Karpas-422 (cell line): ENCODE data around the gene CPN1. TPM values are rescaled to one million over a fixed set of nuclear protein-coding genes. Genes with fewer than 3 reads are reported as not detected.

ENCODE experiments used
- DNase-seq: peaks from one replicate; pipeline ENCODE4 v3.0.0-alpha.2; 2015
- H2AFZ ChIP-seq: fragments of 200-600 bp; sonication (generic); 2 replicates; pipeline ENCODE4 v1.6.1; 2014; ENCODE audit warnings: antibody characterized with exemption, low read length, mixed read lengths
- H3K27ac ChIP-seq: fragments of 200-600 bp; sonication (generic); 2 replicates; pipeline ENCODE4 v1.5.1; 2014; ENCODE audit warnings: mild to moderate bottlenecking, low read length, moderate library complexity
- H3K27me3 ChIP-seq: fragments of 200-600 bp; sonication (generic); 2 replicates; pipeline ENCODE4 v1.6.1; 2014; ENCODE audit warnings: low read length, mixed read lengths
- H3K36me3 ChIP-seq: fragments of 200-600 bp; sonication (generic); 2 replicates; pipeline ENCODE4 v1.6.1; 2014; ENCODE audit warnings: low read length, mixed read lengths; ENCODE audit not compliant: insufficient read depth
- H3K4me1 ChIP-seq: fragments of 200-600 bp; sonication (generic); 2 replicates; pipeline ENCODE4 v1.6.1; 2014; ENCODE audit warnings: mild to moderate bottlenecking, low read length, mixed read lengths
- H3K4me2 ChIP-seq: fragments of 200-600 bp; sonication (generic); 2 replicates; pipeline ENCODE4 v1.6.1; 2014; ENCODE audit warnings: low read length, low read depth, mild to moderate bottlenecking; ENCODE audit not compliant: poor library complexity, severe bottlenecking
- H3K4me3 ChIP-seq: fragments of 200-600 bp; sonication (generic); 2 replicates; pipeline ENCODE4 v1.5.1; 2014; ENCODE audit warnings: mild to moderate bottlenecking, antibody characterized with exemption, low read length, mixed read lengths
- H3K79me2 ChIP-seq: fragments of 200-600 bp; sonication (generic); 2 replicates; pipeline ENCODE4 v1.6.1; 2014; ENCODE audit warnings: mild to moderate bottlenecking, low read length, mixed read lengths
- H3K9ac ChIP-seq: fragments of 200-600 bp; sonication (generic); 2 replicates; pipeline ENCODE4 v1.6.0; 2014; ENCODE audit warnings: low read length
- H3K9me2 ChIP-seq: fragments of 200-600 bp; sonication (generic), shearing (Covaris generic); replicated peaks from 2 replicates; pipeline ENCODE4 v1.6.0; 2014; ENCODE audit warnings: mild to moderate bottlenecking, low read length, moderate library complexity; ENCODE audit not compliant: insufficient read depth
- H3K9me3 ChIP-seq: fragments of 300-700, 200-600 bp; sonication (generic); 2 replicates; pipeline ENCODE4 v1.6.1; 2014; ENCODE audit warnings: low read length, mixed read lengths
- H4K20me1 ChIP-seq: fragments of 200-600 bp; sonication (generic); 2 replicates; pipeline ENCODE4 v1.6.1; 2014; ENCODE audit warnings: mild to moderate bottlenecking, antibody characterized with exemption, low read length, low read depth; ENCODE audit not compliant: insufficient read depth
- total RNA-seq: library from RNA; depleted of rRNA; stranded (reverse); fragments of >200 nt; shearing (Covaris generic); gene quantifications from 2 replicates; pipeline ENCODE4 v1.2.3, GENCODE V29; 2014; ENCODE audit warnings: low replicate concordance

CPN1 gene
- total RNA-seq, 1 experiment from 2014 or later = not detected

DNA sequence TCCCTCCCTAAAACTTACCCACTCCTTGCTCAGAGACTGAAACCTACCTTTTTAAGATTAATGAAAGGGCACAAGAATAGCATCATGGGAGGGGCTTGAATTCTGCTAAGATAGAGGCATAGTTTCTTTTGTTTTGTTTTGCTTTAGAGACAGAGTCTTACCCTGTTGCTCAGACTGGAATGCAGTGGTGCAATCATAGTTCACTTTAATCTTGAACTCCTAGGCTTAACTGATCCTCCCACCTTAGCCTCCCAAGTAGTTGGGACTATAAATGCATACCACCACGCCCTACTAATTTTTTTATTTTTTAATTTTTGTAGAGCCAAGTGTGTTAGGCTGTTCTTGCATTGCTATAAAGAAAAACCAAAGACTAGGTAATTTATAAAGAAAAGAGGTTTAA is 54.3 kb downstream of the CPN1 start:
- Histone ChIP-seq H3K4me3 (no peak overlapping the region), H3K27ac (no peak overlapping the region), H3K4me2 (no peak overlapping the region), H3K9me2 (no peaks in the 10 kb centered on the region), H3K27me3 (no peaks in the 10 kb centered on the region), H2AFZ (no peak overlapping the region), H3K9me3 (peaks cover 10% of the 10 kb centered on the region), H3K79me2 (no peaks in the 10 kb centered on the region), H4K20me1 (no peaks in the 10 kb centered on the region), H3K36me3 (0 out of 2 replicates have a peak, but pooled peaks cover 3% of the 10 kb centered on the region), H3K4me1 (no peaks in the 10 kb centered on the region), H3K9ac (no peak overlapping the region)
- no peak for DNase-seq

DNA sequence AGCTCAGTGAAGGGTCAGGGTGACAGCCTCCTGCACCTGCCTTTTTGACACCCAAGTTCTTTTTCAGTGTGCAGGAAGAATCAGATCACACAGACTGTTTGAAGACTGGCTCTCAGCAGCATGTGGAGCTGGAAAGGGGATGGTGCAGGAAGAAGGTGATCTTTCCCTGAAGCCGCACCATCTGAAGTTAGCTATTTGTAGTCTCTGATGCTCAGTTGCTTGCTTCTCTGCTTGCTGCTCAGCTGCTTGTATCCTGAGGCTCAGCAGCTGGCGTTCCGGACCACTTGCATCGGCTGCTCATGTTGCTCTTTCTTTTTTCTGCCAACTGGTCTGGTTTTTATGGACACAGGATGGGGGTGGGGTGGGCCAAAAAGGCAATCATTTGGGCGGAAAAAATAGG is 56.1 kb downstream of the CPN1 start:
- no peak overlapping the region for H3K4me2 ChIP-seq
- peaks cover 10% of the 10 kb centered on the region for H3K9me3 ChIP-seq
- peaks cover 11% of the 10 kb centered on the region for H3K4me1 ChIP-seq
- no peak overlapping the region for H3K9ac ChIP-seq
- DNase-seq = no peak
- H4K20me1 ChIP-seq = no peaks in the 10 kb centered on the region
- 0 out of 2 replicates have a peak overlapping the region, but pooled peaks have one; percentile 29 for H2AFZ ChIP-seq
- 0 out of 2 replicates have a peak, but pooled peaks cover 3% of the 10 kb centered on the region for H3K36me3 ChIP-seq
- H3K4me3 ChIP-seq = no peak overlapping the region
- H3K27ac ChIP-seq = no peak overlapping the region
- H3K9me2 ChIP-seq = no peaks in the 10 kb centered on the region
- H3K27me3 ChIP-seq = no peaks in the 10 kb centered on the region
- H3K79me2 ChIP-seq = no peaks in the 10 kb centered on the region

DNA sequence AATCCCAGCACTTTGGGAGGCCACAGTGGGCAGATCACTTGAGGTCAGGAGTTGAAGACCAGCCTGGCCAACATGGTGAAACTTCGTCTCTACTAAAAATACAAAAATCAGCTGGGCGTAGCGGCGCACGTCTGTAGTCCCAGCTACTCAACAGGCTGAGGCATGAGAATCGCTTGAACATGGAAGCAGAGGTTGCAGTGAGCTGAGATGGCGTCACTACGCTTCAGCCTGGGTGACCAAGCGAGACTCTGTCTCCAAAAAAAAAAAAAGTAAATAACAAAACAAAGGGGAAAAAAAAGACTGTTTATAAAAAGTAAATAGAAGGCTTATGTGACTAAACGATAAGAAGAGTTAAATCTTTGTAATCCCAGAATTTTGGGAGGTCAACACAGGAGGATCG is 56.9 kb downstream of the CPN1 start:
- peaks cover 19% of the 10 kb centered on the region for H3K4me1 ChIP-seq
- DNase-seq = no peak
- no peak overlapping the region for H3K9ac ChIP-seq
- H3K9me2 ChIP-seq = no peaks in the 10 kb centered on the region
- no peaks in the 10 kb centered on the region for H3K27me3 ChIP-seq
- no peak overlapping the region for H2AFZ ChIP-seq
- H3K36me3 ChIP-seq = 0 out of 2 replicates have a peak, but pooled peaks cover 3% of the 10 kb centered on the region
- no peak overlapping the region for H3K4me2 ChIP-seq
- H3K4me3 ChIP-seq = no peak overlapping the region
- H3K9me3 ChIP-seq = peaks cover 10% of the 10 kb centered on the region
- H4K20me1 ChIP-seq = no peaks in the 10 kb centered on the region
- H3K27ac ChIP-seq = no peak overlapping the region
- no peaks in the 10 kb centered on the region for H3K79me2 ChIP-seq

DNA sequence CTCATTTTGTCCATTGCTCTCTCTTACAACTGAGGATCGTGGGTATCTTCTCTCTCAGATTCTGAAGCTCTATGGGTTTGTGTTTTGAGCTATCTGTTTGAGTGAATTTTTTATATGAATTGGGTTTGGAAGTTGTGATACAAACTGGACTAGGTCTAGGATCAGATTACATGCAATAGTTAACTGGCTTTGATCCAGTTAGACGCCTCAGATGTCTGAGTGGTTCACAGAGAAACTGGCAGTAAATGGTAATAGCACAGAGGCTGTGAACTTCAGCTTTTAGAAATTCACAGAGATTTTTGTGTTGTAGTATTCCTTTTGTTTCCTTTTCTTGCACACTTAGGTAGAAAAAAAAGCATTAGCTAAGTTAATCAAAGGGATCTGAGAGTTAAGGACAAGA is 59.3 kb downstream of the CPN1 start:
- H2AFZ ChIP-seq = no peak overlapping the region
- no peak overlapping the region for H3K4me3 ChIP-seq
- no peak overlapping the region for H3K9ac ChIP-seq
- H3K36me3 ChIP-seq = no peaks in the 10 kb centered on the region
- no peaks in the 10 kb centered on the region for H3K9me2 ChIP-seq
- peaks cover 23% of the 10 kb centered on the region for H3K4me1 ChIP-seq
- no peak overlapping the region for H3K4me2 ChIP-seq
- no peaks in the 10 kb centered on the region for H3K9me3 ChIP-seq
- DNase-seq = no peak
- H4K20me1 ChIP-seq = no peaks in the 10 kb centered on the region
- no peak overlapping the region for H3K27ac ChIP-seq
- H3K79me2 ChIP-seq = no peaks in the 10 kb centered on the region
- H3K27me3 ChIP-seq = no peaks in the 10 kb centered on the region

DNA sequence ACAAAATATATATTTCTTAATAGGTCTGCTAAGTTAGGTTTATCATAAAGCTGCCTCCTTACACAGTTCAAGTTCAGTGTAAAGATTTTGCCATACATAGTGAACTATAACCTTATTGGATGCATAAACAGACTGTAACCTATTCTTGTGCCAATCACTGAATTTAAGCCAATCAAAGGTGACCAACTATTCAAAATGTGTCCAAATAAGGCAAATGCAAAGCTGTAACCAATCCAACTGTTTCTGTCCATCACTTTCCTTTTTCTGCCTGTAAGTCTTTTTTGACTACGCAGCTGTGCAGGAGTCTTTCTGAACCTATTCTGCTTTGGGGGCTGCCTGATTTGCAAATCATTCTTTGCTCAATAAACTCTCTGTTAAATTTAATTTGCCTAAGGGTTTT is 60.3 kb downstream of the CPN1 start:
- Histone ChIP-seq H3K9ac (no peak overlapping the region; the same call in 1 of the 2 replicates), H3K27ac (peak overlapping the region; percentile 81), H3K9me3 (no peaks in the 10 kb centered on the region)

DNA sequence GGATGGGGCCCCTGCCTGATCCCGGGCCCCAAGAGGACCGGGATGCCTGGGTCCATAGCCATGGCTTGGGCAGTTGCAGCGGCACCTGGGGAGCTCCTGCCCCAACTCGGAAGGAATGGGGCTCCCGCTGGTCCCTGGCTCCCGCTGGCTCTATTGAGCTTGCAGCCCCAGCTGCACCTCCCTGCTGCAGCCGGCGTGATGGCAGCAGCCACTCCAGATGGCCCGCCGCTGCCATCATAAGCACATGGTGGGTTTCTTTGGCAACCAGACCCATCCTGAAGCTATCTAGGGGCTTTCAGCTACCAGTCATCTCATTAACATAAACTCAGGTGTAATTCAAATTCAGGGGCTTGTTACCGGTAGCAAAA is 60.8 kb downstream of the CPN1 start:
- H3K9me2 ChIP-seq = no peaks in the 10 kb centered on the region
- peak overlapping the region; percentile 47; the same call in 1 of the 2 replicates for H3K4me3 ChIP-seq
- peaks cover 23% of the 10 kb centered on the region for H3K4me1 ChIP-seq
- H3K27ac ChIP-seq = peak overlapping the region; percentile 81
- peak overlapping the region; percentile 24; the same call in 1 of the 2 replicates for H2AFZ ChIP-seq
- no peaks in the 10 kb centered on the region for H3K27me3 ChIP-seq
- no peaks in the 10 kb centered on the region for H3K9me3 ChIP-seq
- H4K20me1 ChIP-seq = no peaks in the 10 kb centered on the region
- peak; percentile 66 for DNase-seq
- peak overlapping the region; percentile 48 for H3K4me2 ChIP-seq
- peak overlapping the region; percentile 49 for H3K9ac ChIP-seq
- H3K79me2 ChIP-seq = no peaks in the 10 kb centered on the region
- H3K36me3 ChIP-seq = no peaks in the 10 kb centered on the region

More for the DNA sequence above, 60.3 kb downstream of the CPN1 start:
- Histone ChIP-seq H3K9me2 (no peaks in the 10 kb centered on the region), H2AFZ (0 out of 2 replicates have a peak overlapping the region, but pooled peaks have one; percentile 24), H3K79me2 (no peaks in the 10 kb centered on the region), H3K27me3 (no peaks in the 10 kb centered on the region), H4K20me1 (no peaks in the 10 kb centered on the region), H3K4me2 (peak overlapping the region; percentile 48), H3K36me3 (no peaks in the 10 kb centered on the region), H3K4me3 (peak overlapping the region; percentile 47; the same call in 1 of the 2 replicates), H3K4me1 (peaks cover 23% of the 10 kb centered on the region)
- peak; percentile 82 for DNase-seq

DNA sequence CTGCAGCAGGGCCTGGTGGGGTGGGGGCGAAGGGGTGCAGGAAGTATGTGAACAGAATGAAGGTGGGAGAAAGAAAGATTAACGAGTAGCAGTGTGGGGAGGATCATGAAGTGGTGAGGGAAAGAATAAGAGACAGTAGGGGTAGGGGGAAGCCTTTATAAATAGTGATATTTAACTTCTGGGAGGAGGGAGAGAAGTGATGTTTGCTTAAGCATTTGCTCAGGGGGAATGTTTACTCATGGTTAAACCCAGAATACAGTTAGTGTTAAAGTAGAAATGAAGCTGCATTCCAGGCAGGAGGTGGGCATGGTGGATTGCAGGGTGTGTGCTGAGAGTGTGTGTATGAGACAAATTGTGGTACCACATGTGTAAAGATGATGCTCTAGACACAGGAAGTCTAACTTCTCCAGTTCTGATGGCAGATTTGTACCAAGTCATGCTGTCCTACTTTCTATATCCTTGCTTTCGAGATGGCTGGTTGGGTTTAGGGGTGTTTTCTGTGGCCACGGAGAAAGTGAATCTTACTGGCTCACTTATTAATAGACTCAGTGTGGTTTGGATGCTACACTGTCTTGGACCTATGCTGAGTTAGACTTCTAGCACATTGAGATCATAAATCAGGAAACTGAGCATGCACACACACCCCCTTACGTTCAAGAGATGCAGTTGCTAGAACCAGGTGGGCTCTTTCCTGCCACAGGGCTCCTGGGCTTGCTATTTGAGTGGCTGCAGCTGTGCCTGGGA is 61.4 kb downstream of the CPN1 start:
- no peaks in the 10 kb centered on the region for H4K20me1 ChIP-seq

DNA sequence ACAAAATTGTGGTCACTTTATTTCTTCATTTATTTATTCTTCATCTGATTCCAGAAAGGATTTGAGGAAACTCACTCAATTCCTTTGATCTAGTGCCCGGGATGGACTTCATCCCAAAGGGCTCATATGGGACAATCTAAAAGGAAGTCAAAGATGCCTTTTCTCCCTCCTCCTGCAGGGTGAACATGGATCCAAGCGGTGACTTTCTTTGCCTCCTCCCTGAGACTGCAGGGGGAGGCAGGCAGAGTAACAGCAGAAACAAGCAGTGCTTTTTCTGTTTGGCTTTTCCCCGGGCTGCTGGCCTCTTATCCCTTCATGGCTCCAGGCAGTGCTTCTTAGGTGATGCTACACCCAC is 61.9 kb downstream of the CPN1 start:
- DNase-seq = no peak
- peak overlapping the region; percentile 81 for H3K27ac ChIP-seq
- no peaks in the 10 kb centered on the region for H3K27me3 ChIP-seq
- H3K4me3 ChIP-seq = no peak overlapping the region
- no peaks in the 10 kb centered on the region for H3K9me2 ChIP-seq
- peak overlapping the region; percentile 49; the same call in 1 of the 2 replicates for H3K9ac ChIP-seq
- H3K4me2 ChIP-seq = peak overlapping the region; percentile 48
- H3K4me1 ChIP-seq = peaks cover 25% of the 10 kb centered on the region
- H3K79me2 ChIP-seq = no peaks in the 10 kb centered on the region
- H3K36me3 ChIP-seq = no peaks in the 10 kb centered on the region
- H3K9me3 ChIP-seq = no peaks in the 10 kb centered on the region
- peak overlapping the region; percentile 24; the same call in 1 of the 2 replicates for H2AFZ ChIP-seq
- no peaks in the 10 kb centered on the region for H4K20me1 ChIP-seq

More for the DNA sequence above, 61.4 kb downstream of the CPN1 start:
- Histone ChIP-seq H3K4me3 (peak overlapping the region; percentile 47; the same call in 1 of the 2 replicates), H3K9ac (peak overlapping the region; percentile 49), H3K36me3 (no peaks in the 10 kb centered on the region), H3K79me2 (no peaks in the 10 kb centered on the region), H3K27me3 (no peaks in the 10 kb centered on the region), H3K4me1 (peaks cover 23% of the 10 kb centered on the region), H3K9me3 (no peaks in the 10 kb centered on the region), H3K4me2 (peak overlapping the region; percentile 48), H3K27ac (peak overlapping the region; percentile 81), H2AFZ (peak overlapping the region; percentile 24; the same call in 1 of the 2 replicates), H3K9me2 (no peaks in the 10 kb centered on the region)
- DNase-seq = peak; percentile 79
